ENCODE data around the gene NUDT16L1. TPM values are rescaled to one million over a fixed set of nuclear protein-coding genes. Genes with fewer than 3 reads are reported as not detected.

Gene NUDT16L1
- total and polyA plus RNA-seq, 2 of the 13 experiments (the other 11 are each of a cell fraction or from before 2014, with no cell fraction given): 28.0 to 40.5 TPM

GRCh38 chr16:4702466-4702808 lies 9.1 kb downstream of the NUDT16L1 start (continued):
- TF ChIP-seq FUBP1 (CRISPR knock-in tag; IDR thresholded peaks at IDR 0.05; ENCODE audit: borderline replicate concordance): no peak
- TF ChIP-seq ZNF335 (CRISPR knock-in tag; IDR thresholded peaks at IDR 0.05): no peak
- no peak for TF ChIP-seq SALL2 (CRISPR knock-in tag; IDR thresholded peaks at IDR 0.05)
- no peak for TF ChIP-seq ZNF776 (CRISPR knock-in tag; IDR thresholded peaks at IDR 0.05)
- TF ChIP-seq RFXANK (CRISPR knock-in tag; IDR thresholded peaks at IDR 0.05): no peak
- TF ChIP-seq ELF1 (CRISPR knock-in tag; IDR thresholded peaks at IDR 0.05): no peak
- no peak for TF ChIP-seq ZBTB46 (CRISPR knock-in tag; IDR thresholded peaks at IDR 0.05; ENCODE audit: borderline replicate concordance)
- TF ChIP-seq CREB1 (IDR thresholded peaks at IDR 0.05): no peak
- TF ChIP-seq CREB1 (CRISPR knock-in tag; IDR thresholded peaks at IDR 0.05): peak; percentile 70
- TF ChIP-seq ARID5B (CRISPR knock-in tag; IDR thresholded peaks at IDR 0.05): peak; percentile 13; the same call in 1 of the 2 replicates
- TF ChIP-seq ZBTB21 (CRISPR knock-in tag; IDR thresholded peaks at IDR 0.05): peak; percentile 87
- no peak for TF ChIP-seq CBX1 (IDR thresholded peaks at IDR 0.05; ENCODE audit: low read depth)
- TF ChIP-seq ZNF3 (CRISPR knock-in tag; IDR thresholded peaks at IDR 0.05): no peak
- no peak for TF ChIP-seq ZNF431 (CRISPR knock-in tag; IDR thresholded peaks at IDR 0.05; ENCODE audit: borderline replicate concordance, low read depth)
- peak; percentile 53; the same call in 1 of the 2 replicates for TF ChIP-seq ZBTB38 (CRISPR knock-in tag; IDR thresholded peaks at IDR 0.05)
- no peak for TF ChIP-seq ATF1 (CRISPR knock-in tag; IDR thresholded peaks at IDR 0.05)
- peak; percentile 67 for TF ChIP-seq PAXIP1 (CRISPR knock-in tag; conservative IDR thresholded peaks at IDR 0.05)
- peak; percentile 50 for TF ChIP-seq HNF4A (CRISPR knock-in tag; IDR thresholded peaks at IDR 0.05)
- TF ChIP-seq NR2F6 (IDR thresholded peaks at IDR 0.05): peak; percentile 60; the same call in 1 of the 2 replicates
- TF ChIP-seq NR2F6 (CRISPR knock-in tag; IDR thresholded peaks at IDR 0.05): peak; percentile 38; the same call in 1 of the 2 replicates
- no peak for TF ChIP-seq MXD4 (CRISPR knock-in tag; IDR thresholded peaks at IDR 0.05)
- no peak for TF ChIP-seq ZNF552 (CRISPR knock-in tag; IDR thresholded peaks at IDR 0.05; ENCODE audit: borderline replicate concordance)
- no peak for TF ChIP-seq CHD2 (IDR thresholded peaks at IDR 0.05; ENCODE audit: low read depth, low read length)
- no peak for TF ChIP-seq SMAD3 (CRISPR knock-in tag; IDR thresholded peaks at IDR 0.05)

All from HepG2 (cell line).